ENCODE results near the gene MEI1.

DNA sequence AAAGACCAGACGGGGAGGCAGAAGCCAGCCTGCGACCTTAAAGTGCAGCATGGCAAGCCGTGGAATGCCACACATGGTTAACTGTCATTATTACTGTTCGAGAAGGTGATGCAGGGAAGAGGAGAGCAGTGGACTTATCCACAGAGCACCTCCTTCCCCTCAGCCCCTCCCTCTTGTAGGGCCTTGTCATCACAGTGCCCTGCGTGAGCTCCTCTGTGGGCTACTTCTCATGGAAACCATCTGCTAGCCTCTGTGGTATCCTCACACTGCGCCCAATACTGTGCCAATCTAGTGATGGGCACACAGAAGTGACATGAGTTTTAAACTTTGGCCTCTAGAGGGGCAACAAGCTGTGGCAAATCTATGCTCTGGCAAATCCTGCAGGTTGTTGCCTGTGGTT is 83.0 kb downstream of the MEI1 start:
- TF ChIP-seq, protein P1, sequence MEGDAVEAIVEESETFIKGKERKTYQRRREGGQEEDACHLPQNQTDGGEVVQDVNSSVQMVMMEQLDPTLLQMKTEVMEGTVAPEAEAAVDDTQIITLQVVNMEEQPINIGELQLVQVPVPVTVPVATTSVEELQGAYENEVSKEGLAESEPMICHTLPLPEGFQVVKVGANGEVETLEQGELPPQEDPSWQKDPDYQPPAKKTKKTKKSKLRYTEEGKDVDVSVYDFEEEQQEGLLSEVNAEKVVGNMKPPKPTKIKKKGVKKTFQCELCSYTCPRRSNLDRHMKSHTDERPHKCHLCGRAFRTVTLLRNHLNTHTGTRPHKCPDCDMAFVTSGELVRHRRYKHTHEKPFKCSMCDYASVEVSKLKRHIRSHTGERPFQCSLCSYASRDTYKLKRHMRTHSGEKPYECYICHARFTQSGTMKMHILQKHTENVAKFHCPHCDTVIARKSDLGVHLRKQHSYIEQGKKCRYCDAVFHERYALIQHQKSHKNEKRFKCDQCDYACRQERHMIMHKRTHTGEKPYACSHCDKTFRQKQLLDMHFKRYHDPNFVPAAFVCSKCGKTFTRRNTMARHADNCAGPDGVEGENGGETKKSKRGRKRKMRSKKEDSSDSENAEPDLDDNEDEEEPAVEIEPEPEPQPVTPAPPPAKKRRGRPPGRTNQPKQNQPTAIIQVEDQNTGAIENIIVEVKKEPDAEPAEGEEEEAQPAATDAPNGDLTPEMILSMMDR (conservative IDR thresholded peaks at IDR 0.05), result no peak
- no peak for TF ChIP-seq EZH2 (IDR thresholded peaks at IDR 0.05; ENCODE audit: low read depth)
